ENCODE measurements around the gene SNTG2. TPM values are rescaled to one million over a fixed set of nuclear protein-coding genes. Genes with fewer than 3 reads are reported as not detected.

SNTG2 gene
- total RNA-seq, result 1 to 10 TPM in 1 of 2 donors, not detected in 1; 2.4 TPM

GRCh38 chr2:950080-950966 is at the start of gene SNTG2:
SNTG2 (plus strand) TSS chr2:950849; CDS start chr2:950997, 148 bp downstream.
- Histone ChIP-seq H3K27me3 (peaks cover 0 to 13% of the 10 kb centered on the region in 2 donors), H3K4me1 (peaks cover 0 to 19% of the 10 kb centered on the region in 2 donors), H3K9me3 (no peaks in the 10 kb centered on the region), H3K27ac (peak within 1 kb of the TSS in 1 of 2 donors; percentile 44), H3K4me3 (peak within 1 kb of the TSS; percentile 40 to 62), H3K36me3 (no peaks in the 10 kb centered on the region)
- TF ChIP-seq CTCF (IDR thresholded peaks at IDR 0.05), result no peak
- DNase-seq (ENCODE audit: low spot score), result no peak

GRCh38 chr2:902584-902983 is 48.1 kb upstream of the SNTG2 start:
- H3K27ac ChIP-seq, result no peak overlapping the region
- H3K9me3 ChIP-seq, result peaks cover 0 to 14% of the 10 kb centered on the region in 2 donors
- no peaks in the 10 kb centered on the region for H3K4me1 ChIP-seq
- no peak overlapping the region for H3K4me3 ChIP-seq
- no peak for TF ChIP-seq CTCF (IDR thresholded peaks at IDR 0.05)
- no peaks in the 10 kb centered on the region for H3K27me3 ChIP-seq
- peak; percentile 34 for DNase-seq (ENCODE audit: low spot score)
- no peaks in the 10 kb centered on the region for H3K36me3 ChIP-seq

- Histone ChIP-seq H3K36me3 (no peaks in the 10 kb centered on the region), H3K27me3 (no peaks in the 10 kb centered on the region), H3K27ac (no peak overlapping the region), H3K4me1 (no peaks in the 10 kb centered on the region), H3K4me3 (no peak overlapping the region), H3K9me3 (peaks cover 0 to 14% of the 10 kb centered on the region in 2 donors)
- TF ChIP-seq CTCF (IDR thresholded peaks at IDR 0.05), result no peak
- no peak for DNase-seq (ENCODE audit: low spot score)
Measured at GRCh38 chr2:903223-903900, 47.3 kb upstream of the SNTG2 start.

GRCh38 chr2:904246-905024 is 46.2 kb upstream of the SNTG2 start:
- Histone ChIP-seq H3K9me3 (peaks cover 0 to 11% of the 10 kb centered on the region in 2 donors), H3K4me3 (no peak overlapping the region), H3K36me3 (no peaks in the 10 kb centered on the region), H3K4me1 (no peaks in the 10 kb centered on the region), H3K27ac (no peak overlapping the region), H3K27me3 (no peaks in the 10 kb centered on the region)
- TF ChIP-seq CTCF (IDR thresholded peaks at IDR 0.05), result no peak
- DNase-seq (ENCODE audit: low spot score), result peak; percentile 23

GRCh38 chr2:905091-905832 is 45.4 kb upstream of the SNTG2 start:
- H3K4me1 ChIP-seq, result no peaks in the 10 kb centered on the region
- DNase-seq (ENCODE audit: low spot score), result peak; percentile 34
- H3K9me3 ChIP-seq, result peaks cover 0 to 8% of the 10 kb centered on the region in 2 donors
- H3K27me3 ChIP-seq, result no peaks in the 10 kb centered on the region
- no peak overlapping the region for H3K4me3 ChIP-seq
- H3K36me3 ChIP-seq, result no peaks in the 10 kb centered on the region
- no peak overlapping the region for H3K27ac ChIP-seq
- TF ChIP-seq CTCF (IDR thresholded peaks at IDR 0.05), result no peak
